Testis (tissue), 2 donors: ENCODE data around the gene AXDND1.

Experiments used
- POLR2A ChIP-seq: fragments of 450-650 bp; IDR thresholded peaks from one replicate; pipeline ENCODE4 v1.6.1; 2017; ENCODE audit warnings: antibody characterized with exemption, mild to moderate bottlenecking, moderate library complexity
- TF ChIP-seq, protein P1 (sequence below), 3 experiments: fragments of 450-650 bp in 2 of 3; fragments of 200-600 bp in 1 of 3; sonication (generic) in 1 of 3; IDR thresholded peaks; one replicate each; pipeline ENCODE4 v1.5.1; 2016 to 2019; ENCODE audit warnings: antibody characterized with exemption in 3 of 3, mild to moderate bottlenecking in 2 of 3, moderate library complexity in 1 of 3

GRCh38 chr1:179340918-179341317, 24.9 kb upstream of the AXDND1 start:
- TF ChIP-seq, protein P1, sequence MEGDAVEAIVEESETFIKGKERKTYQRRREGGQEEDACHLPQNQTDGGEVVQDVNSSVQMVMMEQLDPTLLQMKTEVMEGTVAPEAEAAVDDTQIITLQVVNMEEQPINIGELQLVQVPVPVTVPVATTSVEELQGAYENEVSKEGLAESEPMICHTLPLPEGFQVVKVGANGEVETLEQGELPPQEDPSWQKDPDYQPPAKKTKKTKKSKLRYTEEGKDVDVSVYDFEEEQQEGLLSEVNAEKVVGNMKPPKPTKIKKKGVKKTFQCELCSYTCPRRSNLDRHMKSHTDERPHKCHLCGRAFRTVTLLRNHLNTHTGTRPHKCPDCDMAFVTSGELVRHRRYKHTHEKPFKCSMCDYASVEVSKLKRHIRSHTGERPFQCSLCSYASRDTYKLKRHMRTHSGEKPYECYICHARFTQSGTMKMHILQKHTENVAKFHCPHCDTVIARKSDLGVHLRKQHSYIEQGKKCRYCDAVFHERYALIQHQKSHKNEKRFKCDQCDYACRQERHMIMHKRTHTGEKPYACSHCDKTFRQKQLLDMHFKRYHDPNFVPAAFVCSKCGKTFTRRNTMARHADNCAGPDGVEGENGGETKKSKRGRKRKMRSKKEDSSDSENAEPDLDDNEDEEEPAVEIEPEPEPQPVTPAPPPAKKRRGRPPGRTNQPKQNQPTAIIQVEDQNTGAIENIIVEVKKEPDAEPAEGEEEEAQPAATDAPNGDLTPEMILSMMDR (IDR thresholded peaks at IDR 0.05) = no peak
- TF ChIP-seq POLR2A = no peak
